Naive thymus-derived CD8-positive, alpha-beta T cell (primary cell): ENCODE data around the gene WRAP73. TPM values are rescaled to one million over a fixed set of nuclear protein-coding genes. Genes with fewer than 3 reads are reported as not detected.
A peak's percentile ranks its signal among the peaks of the same experiment; 100 is the strongest.

Experiments used
- ATAC-seq, 2 donors: fragments of 150-1000 bp; cut with Tn5 transposase in 1 of 2; sonication (Bioruptor Pico), chemical (Tn5 transposase) in 1 of 2; 1 replicate in 1 of 2; 2 replicates in 1 of 2; pipeline ENCODE4 v1.10.0; 2021; ENCODE audit warnings: mild to moderate bottlenecking in 2 of 2, moderate library complexity in 2 of 2
- POLR2A ChIA-PET: fragments of 350-600 bp; sonication (Branson Sonifier 250); formaldehyde crosslinking; loops from one replicate; lab custom pipeline; 2021; ENCODE audit warnings: antibody characterized with exemption; lab: Charles Lee
- DNase-seq, 10 donors: peaks; one replicate each; pipeline versions ENCODE4 v3.0.0 to v3.0.0-alpha.2; 2020 to 2022
- H3K27ac Mint-ChIP-seq, 10 donors: one replicate each; pipeline ENCODE4 v1.8.0; 2020 to 2022; ENCODE audit warnings: mild to moderate bottlenecking in 10 of 10, mixed read lengths in 10 of 10, moderate library complexity in 4 of 10, inconsistent platforms in 1 of 10
- H3K27me3 Mint-ChIP-seq, 5 donors: one replicate each; pipeline ENCODE4 v1.8.0; 2021 to 2022; ENCODE audit warnings: mixed read lengths in 5 of 5
- H3K36me3 Mint-ChIP-seq, 3 donors: one replicate each; pipeline ENCODE4 v1.8.0; 2020 to 2022; ENCODE audit warnings: mixed read lengths in 3 of 3, mild to moderate bottlenecking in 2 of 3, inconsistent platforms in 1 of 3
- H3K4me1 Mint-ChIP-seq, 4 donors: one replicate each; pipeline ENCODE4 v1.8.0; 2021 to 2022; ENCODE audit warnings: mixed read lengths in 4 of 4
- H3K4me3 Mint-ChIP-seq, 10 donors: one replicate each; pipeline ENCODE4 v1.8.0; 2020 to 2022; ENCODE audit warnings: mild to moderate bottlenecking in 10 of 10, mixed read lengths in 10 of 10, moderate library complexity in 6 of 10, inconsistent platforms in 1 of 10
- H3K9me3 Mint-ChIP-seq, 9 donors: one replicate each; pipeline ENCODE4 v1.8.0; 2020 to 2022; ENCODE audit warnings: mixed read lengths in 9 of 9, mild to moderate bottlenecking in 3 of 9, inconsistent platforms in 1 of 9, moderate library complexity in 1 of 9
- polyA plus RNA-seq, 3 donors: library from polyadenylated mRNA; unstranded; fragments of 300-500 nt; fragmentation: Illumina TruSeq; gene quantifications; one replicate each; pipeline ENCODE4 v1.2.3, GENCODE V29; 2021
- total RNA-seq, 8 experiments: library from RNA in 2 of 8; stranded (reverse) in 2 of 8; gene quantifications; one replicate each; pipeline ENCODE4 v1.2.3 and lab custom pipeline; 2021 to 2026

Gene WRAP73
- total and polyA plus RNA-seq, 5 experiments from 2014 or later = 26.3 to 46.8 (median 32.1) TPM

DNA sequence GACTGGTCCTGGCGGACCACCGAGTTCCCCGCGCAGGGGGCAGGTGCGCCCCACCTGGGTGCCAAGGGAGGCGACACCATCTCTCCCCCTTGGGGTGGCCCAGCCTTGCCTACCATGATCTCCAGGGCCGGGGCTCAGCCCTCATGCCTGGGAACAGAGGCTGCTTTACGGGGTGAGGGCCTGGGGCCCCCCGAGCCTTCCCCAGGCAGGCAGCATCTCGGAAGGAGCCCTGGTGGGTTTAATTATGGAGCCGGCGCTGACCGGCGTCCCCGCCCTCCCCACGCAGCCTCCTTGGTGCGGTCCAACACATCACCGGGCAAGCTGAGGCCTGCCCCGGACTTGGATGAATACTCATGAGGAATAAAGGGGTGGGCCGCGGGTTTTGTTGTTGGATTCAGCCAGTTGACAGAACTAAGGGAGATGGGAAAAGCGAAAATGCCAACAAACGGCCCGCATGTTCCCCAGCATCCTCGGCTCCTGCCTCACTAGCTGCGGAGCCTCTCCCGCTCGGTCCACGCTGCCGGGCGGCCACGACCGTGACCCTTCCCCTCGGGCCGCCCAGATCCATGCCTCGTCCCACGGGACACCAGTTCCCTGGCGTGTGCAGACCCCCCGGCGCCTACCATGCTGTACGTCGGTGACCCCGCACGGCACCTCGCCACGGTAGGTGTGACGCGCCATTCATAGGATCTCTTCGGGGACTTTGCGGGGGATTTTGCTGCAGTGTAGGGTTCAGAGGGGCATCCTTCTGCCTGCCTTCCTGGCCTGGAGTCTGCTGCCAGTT, 40.6 kb upstream of the WRAP73 start:
- peaks cover 0 to 11% (median 3%) of the 10 kb centered on the region in 5 donors for H3K27me3 Mint-ChIP-seq
- no peak overlapping the region for H3K4me3 Mint-ChIP-seq
- ATAC-seq (no peak), DNase-seq (no peak)
- H3K27ac Mint-ChIP-seq = no peak overlapping the region
- no peaks in the 10 kb centered on the region for H3K36me3 Mint-ChIP-seq
- no peaks in the 10 kb centered on the region for H3K9me3 Mint-ChIP-seq
- H3K4me1 Mint-ChIP-seq = peaks cover 0 to 2% (median under 1%) of the 10 kb centered on the region in 4 donors
- POLR2A ChIA-PET = no interaction called here

DNA sequence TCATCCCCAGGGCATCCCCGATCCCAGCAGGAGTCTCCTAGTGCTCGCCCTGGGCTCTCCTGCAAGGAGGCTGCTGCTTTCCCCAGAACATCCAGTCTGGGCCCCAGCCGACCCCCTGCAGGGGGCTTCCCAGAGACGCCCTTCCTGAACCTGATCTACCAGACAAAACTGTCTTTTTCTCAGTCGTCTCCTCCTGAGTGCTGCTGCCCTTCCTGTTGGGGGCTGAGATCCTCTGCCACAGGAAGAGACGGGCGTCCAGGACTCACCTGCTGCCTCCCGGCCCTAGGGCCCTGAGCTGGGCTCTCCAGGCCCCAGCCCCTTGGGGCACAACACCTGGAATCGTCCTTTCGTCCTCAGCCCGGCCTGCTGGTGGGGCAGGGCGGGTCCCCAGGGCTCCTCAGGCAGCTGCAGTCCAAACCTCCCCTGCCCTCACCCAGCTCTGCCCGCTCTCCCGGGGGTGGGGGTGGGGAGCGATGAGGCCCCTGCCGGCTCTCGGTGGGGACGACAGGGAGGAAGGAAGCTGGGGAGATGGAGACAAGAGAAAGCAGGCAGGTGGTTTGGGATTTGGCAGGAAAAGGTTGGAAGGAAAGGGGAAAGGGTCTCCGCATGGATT, 39.3 kb upstream of the WRAP73 start:
- H3K9me3 Mint-ChIP-seq = no peaks in the 10 kb centered on the region
- no peak for DNase-seq
- peaks cover 0 to 14% (median 3%) of the 10 kb centered on the region in 5 donors for H3K27me3 Mint-ChIP-seq
- H3K36me3 Mint-ChIP-seq = no peaks in the 10 kb centered on the region
- POLR2A ChIA-PET = interaction anchor here (0.6 kb wide), 1 partner anchor 708 kb away, joined by 5 read pairs; no protein-coding TSS in a partner anchor
- ATAC-seq = no peak
- H3K4me1 Mint-ChIP-seq = peaks cover 0 to 2% (median 0%) of the 10 kb centered on the region in 4 donors
- no peak overlapping the region for H3K27ac Mint-ChIP-seq
- H3K4me3 Mint-ChIP-seq = no peak overlapping the region

DNA sequence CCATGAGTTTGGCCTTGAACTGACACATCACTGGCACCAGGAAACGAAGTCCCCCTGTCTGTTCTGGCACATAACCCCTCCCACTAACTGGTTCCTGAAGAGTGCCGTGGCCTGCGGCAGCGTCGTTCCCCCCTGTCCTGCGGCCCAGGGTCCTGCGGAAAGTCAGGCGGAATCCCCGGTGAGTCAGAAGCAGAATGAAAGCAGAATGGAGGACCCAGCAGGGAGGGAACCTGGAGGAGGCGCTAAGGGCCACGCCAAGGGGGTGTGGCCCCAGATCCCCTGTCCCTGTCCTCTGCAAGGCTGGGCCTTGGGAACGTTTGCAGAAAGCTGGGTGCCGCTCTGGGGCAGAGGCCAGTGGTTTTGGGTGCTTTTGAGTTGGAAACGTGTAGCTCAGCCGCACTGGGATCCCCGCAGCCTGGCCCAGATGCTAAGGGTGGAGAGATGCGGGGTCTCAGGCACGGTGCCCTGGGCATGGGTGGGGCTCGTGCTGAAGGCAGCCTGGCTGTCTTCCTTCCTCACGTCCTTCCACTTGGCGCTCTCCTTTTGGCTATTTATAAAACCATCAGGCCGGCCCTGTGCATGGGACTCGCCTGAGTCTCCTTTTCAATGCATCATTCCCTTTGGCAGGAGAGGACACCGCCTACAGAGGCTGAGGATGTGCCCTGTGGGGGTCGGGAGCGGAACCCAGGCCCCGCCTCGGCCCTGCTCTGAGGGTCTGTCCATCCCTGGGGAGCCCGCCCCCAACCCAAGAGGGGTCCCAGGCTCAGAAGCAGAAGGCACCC, 38.6 kb upstream of the WRAP73 start:
- Mint-ChIP-seq H3K4me1 (peaks cover 0 to 2% (median 0%) of the 10 kb centered on the region in 4 donors), H3K27ac (no peak overlapping the region), H3K4me3 (no peak overlapping the region), H3K27me3 (peaks cover 1 to 15% (median 3%) of the 10 kb centered on the region in 5 donors), H3K36me3 (no peaks in the 10 kb centered on the region), H3K9me3 (no peaks in the 10 kb centered on the region)
- POLR2A ChIA-PET = no interaction called here
- no peak for DNase-seq
- no peak for ATAC-seq

DNA sequence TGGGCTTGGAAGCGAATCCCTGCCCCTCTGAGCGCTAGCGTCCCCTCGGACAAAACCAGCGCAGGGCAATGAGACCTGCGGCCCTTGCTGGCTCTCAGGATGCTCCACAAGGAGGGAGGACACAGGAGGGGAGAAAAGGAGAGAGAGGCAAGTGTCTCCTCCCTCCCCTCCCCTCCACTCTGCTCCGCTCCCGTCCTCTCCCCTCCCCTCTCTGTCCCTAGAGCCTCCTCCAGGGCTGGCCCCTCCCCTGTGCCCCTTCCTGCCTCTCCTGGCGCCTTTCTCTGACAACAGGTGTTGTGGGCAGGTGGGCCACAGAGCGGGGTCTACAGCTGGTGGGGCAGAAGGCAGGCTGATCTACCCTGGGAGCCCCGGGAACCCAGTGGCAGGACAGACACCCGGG, 37.6 kb upstream of the WRAP73 start:
- Mint-ChIP-seq H3K9me3 (no peaks in the 10 kb centered on the region), H3K36me3 (no peaks in the 10 kb centered on the region), H3K4me1 (no peaks in the 10 kb centered on the region), H3K4me3 (no peak overlapping the region), H3K27me3 (peaks cover 3 to 22% (median 11%) of the 10 kb centered on the region in 5 donors), H3K27ac (no peak overlapping the region)
- ATAC-seq (no peak), DNase-seq (no peak)
- POLR2A ChIA-PET = no interaction called here

DNA sequence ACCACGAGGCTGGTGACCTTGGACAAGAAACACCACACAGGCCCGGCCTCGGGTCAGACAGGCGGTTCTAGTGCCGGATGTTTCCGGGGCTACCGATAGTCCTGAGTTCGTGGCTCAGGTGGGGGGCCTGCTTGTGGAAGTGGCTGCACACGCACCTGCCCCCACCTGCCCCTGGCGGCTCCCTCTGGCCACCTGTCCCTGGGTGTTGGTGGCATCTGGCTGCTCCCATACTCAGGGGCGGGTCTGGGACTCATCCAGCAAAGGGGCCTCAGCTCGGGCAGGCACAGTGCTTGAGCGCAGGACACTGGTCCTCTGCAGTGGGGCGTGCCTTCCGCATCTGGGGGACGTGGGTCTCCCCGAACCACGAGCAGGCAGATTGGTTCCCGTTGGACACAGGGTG, 36.0 kb upstream of the WRAP73 start:
- Mint-ChIP-seq H3K27me3 (peaks cover 0 to 17% (median 11%) of the 10 kb centered on the region in 5 donors), H3K4me3 (no peak overlapping the region), H3K9me3 (no peaks in the 10 kb centered on the region), H3K4me1 (no peaks in the 10 kb centered on the region), H3K27ac (no peak overlapping the region), H3K36me3 (no peaks in the 10 kb centered on the region)
- ATAC-seq (no peak), DNase-seq (no peak)
- POLR2A ChIA-PET = no interaction called here

DNA sequence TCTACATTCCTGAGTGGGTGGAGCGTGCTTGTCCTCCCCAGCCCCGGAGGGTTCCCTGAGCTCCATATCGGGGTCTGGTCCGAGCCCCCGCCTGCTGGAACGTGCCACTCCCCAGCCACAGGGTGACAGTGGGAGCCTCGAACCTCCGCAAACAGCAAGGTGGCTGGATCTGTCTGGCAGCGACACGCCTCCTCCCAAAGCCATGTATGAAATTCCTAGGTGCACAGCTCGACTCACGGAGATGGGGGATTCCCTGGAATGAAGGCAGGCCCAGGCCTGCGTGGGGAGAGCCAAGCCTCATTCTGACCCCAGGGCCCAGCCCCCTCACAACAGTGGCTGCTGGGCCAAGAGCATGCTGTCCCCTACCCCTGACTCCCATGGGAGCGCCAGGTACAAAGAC, 35.3 kb upstream of the WRAP73 start:
- Mint-ChIP-seq H3K27me3 (peaks cover 0 to 17% (median 12%) of the 10 kb centered on the region in 5 donors), H3K4me1 (no peaks in the 10 kb centered on the region), H3K27ac (no peak overlapping the region), H3K9me3 (no peaks in the 10 kb centered on the region), H3K4me3 (no peak overlapping the region), H3K36me3 (no peaks in the 10 kb centered on the region)
- POLR2A ChIA-PET = no interaction called here
- DNase-seq = no peak
- no peak for ATAC-seq

DNA sequence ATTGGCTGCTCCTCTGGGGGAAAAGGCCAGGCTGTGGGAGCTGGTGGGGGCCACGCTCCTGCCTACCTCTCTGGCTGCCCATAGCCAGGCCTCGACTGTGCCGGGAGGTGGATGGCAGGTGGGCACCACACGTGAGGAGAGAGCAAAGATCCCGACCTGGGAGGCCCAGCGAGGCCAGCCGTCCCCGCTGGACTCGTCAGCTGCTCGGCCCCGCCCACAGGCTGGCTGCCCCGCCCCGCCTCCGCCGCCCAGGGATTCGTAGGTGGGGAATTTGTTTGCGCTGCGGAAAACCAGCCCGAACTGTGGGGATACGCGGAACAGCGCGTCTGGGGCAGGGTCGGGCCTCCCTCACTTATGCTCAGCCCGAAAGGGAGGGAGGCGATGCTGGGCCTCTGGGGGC, 34.1 kb upstream of the WRAP73 start:
- POLR2A ChIA-PET = no interaction called here
- H3K36me3 Mint-ChIP-seq = no peaks in the 10 kb centered on the region
- ATAC-seq = no peak
- no peak overlapping the region for H3K27ac Mint-ChIP-seq
- H3K4me3 Mint-ChIP-seq = no peak overlapping the region
- peaks cover 0 to 11% (median 8%) of the 10 kb centered on the region in 4 donors for H3K4me1 Mint-ChIP-seq
- DNase-seq = no peak
- H3K27me3 Mint-ChIP-seq = peaks cover 0 to 24% (median 22%) of the 10 kb centered on the region in 5 donors
- H3K9me3 Mint-ChIP-seq = no peaks in the 10 kb centered on the region

DNA sequence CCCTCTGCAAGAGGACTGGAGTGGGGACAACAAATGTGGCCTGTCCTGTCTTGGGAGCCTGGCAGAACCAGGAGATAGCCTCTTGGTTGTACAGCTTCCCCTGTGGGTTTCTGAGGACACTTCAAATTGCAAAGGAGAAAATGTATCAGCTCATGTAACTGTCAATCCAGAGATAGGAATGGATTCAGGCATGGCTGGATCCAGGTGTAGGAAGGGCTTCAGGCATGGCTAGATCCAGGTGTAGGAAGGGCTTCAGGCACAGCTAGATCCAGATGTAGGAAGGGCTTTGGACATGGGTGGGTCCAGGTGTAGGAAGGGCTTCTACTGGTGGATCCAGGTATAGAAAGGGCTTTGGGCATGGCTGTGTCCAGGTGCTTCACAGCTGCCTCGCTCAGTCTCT, 33.3 kb upstream of the WRAP73 start:
- Mint-ChIP-seq H3K4me3 (no peak overlapping the region), H3K9me3 (no peaks in the 10 kb centered on the region), H3K27ac (peak overlapping the region in 1 of 10 donors; percentile 22), H3K27me3 (peaks cover 0 to 26% (median 21%) of the 10 kb centered on the region in 5 donors), H3K4me1 (peaks cover 0 to 11% (median 9%) of the 10 kb centered on the region in 4 donors), H3K36me3 (no peaks in the 10 kb centered on the region)
- ATAC-seq = no peak
- POLR2A ChIA-PET = no interaction called here
- no peak for DNase-seq

DNA sequence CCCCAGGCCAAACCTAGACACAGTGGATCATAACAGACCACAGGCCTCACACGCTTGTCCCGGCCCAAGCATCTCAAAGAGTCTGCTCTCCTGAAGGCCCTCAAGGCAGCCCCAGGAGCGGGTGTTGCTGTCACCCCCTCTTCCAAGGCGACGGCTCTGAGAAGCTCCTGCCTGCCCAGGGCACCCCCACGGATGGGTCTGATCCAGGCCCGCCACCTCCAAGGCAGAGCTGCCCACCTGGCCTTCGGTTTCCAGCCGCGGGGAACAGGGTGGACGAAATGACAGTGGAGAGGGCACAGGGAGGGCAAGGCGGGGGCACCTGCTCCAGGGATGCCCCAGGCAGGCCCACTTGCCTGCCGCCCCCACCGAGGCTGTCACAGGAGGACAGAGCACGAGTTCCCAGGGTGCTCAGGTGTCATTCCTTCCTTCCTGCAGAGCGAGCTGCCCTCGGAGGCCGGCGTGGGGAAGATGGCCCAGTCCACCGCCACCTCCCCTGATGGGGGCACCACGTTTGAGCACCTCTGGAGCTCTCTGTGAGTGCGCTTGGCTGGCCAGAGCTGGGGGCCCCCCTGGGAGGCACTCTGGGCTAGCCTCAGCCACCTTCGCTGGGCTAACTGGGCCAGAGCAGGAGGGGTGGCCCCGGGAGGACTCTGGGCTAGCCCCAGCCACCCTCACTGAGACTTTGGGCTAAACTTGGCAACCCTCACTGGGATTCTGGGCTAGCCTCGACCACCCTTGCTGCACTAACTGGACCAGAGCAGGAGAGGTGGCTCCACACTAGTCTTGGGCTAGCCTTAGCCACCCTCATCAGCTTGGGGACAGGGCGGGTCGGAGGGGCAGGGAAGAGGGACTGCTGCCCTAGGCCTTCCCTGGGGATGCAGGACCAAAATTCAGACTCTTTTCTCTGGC, 32.2 kb upstream of the WRAP73 start:
- Mint-ChIP-seq H3K9me3 (no peaks in the 10 kb centered on the region), H3K27me3 (peaks cover 0 to 26% (median 20%) of the 10 kb centered on the region in 5 donors), H3K4me3 (no peak overlapping the region), H3K36me3 (no peaks in the 10 kb centered on the region), H3K27ac (peak overlapping the region in 1 of 10 donors; percentile 9), H3K4me1 (peaks cover 0 to 19% (median 10%) of the 10 kb centered on the region in 4 donors)
- ATAC-seq (no peak), DNase-seq (no peak)
- POLR2A ChIA-PET = no interaction called here

DNA sequence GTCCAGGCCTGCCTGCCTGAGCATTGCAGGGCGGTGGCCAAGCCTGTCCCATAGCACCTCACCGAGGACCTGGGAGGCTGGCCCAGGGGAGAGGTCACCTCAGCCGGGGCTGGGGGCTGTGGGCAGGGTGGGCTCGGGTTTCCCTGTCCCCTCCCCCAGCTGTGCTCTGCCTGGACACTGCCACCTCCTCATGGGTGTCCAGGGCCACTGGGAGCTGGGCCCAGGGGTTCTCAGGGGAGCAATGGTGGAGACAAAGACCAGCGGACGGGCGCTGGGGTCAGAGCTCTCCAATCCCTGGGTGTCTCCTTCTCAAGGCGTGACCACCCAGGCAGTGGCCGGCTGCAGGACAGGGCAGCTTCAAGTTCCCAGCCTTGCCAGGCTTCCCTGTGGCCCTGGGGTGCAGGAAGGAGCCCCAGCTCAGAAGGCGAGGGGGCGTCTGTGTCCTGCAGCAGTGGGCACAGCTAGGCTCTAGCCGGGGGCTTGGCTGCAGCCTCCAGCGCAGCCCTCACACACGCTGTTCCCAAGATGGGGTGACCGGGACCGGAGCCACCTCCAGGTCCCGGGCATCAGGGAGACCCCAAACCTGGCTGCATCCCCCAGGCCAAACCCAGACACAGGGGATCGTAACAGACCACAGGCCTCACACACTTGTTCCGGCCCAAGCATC, 31.5 kb upstream of the WRAP73 start:
- H3K4me3 Mint-ChIP-seq = no peak overlapping the region
- POLR2A ChIA-PET = no interaction called here

DNA sequence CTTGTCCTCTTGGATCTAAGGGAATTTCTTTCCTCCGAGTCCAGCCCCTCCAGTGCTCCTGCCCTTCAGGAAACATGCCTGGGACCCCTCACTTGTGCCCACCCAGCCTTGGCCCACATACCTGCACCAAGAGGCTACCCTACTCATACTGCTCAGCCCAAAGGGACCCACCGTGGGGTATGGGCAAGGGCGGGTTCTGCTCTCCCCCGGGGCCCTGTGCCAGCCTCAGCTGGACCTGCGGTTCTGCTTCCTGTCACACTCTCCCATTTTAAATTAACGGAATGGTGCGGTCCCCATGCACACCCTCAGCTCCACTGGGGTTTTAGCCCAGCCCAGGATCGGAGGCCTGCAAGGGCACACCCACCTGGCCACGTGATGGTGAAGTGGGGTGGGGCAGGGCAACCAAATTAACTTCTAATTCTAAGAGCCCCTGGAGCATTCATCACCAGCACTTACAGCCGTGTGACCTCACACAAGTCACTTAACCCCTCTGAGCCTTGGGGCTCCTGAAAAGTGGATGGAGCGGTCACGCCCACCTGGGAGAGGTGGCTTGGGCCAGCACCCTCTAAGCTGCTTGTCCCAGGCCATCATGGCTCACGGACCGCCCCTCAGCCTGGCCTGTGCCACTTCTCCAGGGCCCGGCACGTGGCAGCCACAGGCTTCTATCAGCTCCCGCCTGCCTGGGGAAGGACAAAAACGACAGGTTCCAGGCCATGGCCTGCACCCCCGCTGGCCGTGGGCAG, 30.8 kb upstream of the WRAP73 start:
- H3K9me3 Mint-ChIP-seq = no peaks in the 10 kb centered on the region
- peaks cover 0 to 26% (median 22%) of the 10 kb centered on the region in 5 donors for H3K27me3 Mint-ChIP-seq
- ATAC-seq (no peak), DNase-seq (no peak)
- no peaks in the 10 kb centered on the region for H3K36me3 Mint-ChIP-seq
- POLR2A ChIA-PET = no interaction called here
- H3K4me1 Mint-ChIP-seq = peaks cover 0 to 24% (median 10%) of the 10 kb centered on the region in 4 donors
- H3K27ac Mint-ChIP-seq = peak overlapping the region in 1 of 10 donors; percentile 58
- H3K4me3 Mint-ChIP-seq = no peak overlapping the region

More for the DNA sequence above, 31.5 kb upstream of the WRAP73 start:
- no peak overlapping the region for H3K27ac Mint-ChIP-seq
- no peaks in the 10 kb centered on the region for H3K9me3 Mint-ChIP-seq
- H3K36me3 Mint-ChIP-seq = no peaks in the 10 kb centered on the region
- peaks cover 0 to 26% (median 20%) of the 10 kb centered on the region in 5 donors for H3K27me3 Mint-ChIP-seq
- DNase-seq (no peak), ATAC-seq (no peak)
- peaks cover 0 to 24% (median 10%) of the 10 kb centered on the region in 4 donors for H3K4me1 Mint-ChIP-seq
